ENCODE results near the gene MLC1. TPM values are rescaled to one million over a fixed set of nuclear protein-coding genes. Genes with fewer than 3 reads are reported as not detected.
A peak's percentile ranks its signal among the peaks of the same experiment; 100 is the strongest.

Gene MLC1
- under 1 TPM in 1 of 4 donors, not detected in 3; 0.42 TPM for total RNA-seq

DNA sequence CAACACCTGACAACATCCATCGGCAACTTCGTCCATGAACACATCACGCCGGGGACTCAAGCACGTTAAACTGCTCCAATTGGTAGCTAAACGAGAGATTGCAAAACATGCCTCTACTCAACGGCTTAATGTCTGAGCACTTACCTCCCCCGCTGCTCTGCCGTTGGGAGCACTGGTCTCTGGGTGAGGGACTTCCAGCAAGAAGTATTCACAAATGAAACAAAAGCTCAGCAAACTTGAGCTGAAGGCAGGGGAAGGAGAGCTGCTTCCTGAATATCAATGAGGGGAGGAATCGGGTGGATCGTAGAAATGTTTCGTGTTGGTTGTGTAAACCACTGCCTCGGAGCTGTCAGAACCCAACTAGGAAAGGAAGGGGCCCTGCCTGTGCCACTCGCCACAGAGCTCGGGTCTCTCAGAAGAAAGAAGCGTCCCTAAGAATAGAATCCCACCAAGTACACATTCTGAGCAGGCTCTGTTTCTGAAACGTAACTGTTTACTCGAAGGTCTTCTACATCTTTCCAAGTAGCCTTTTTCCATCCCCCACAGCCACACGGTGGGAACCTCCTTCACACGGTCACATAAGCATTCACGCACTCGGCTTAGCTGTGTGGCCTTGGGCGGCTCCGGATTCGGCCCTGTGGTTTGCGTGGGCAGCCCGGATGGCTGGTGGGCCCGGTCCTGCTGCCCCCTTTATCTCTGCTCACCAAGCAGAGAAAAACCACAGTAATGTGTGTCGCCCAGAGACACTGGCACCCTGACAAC, at the start of gene MLC1:
Gene MLC1 (minus strand): TSS at position 216 of the 762 bp plus-strand sequence. CDS start 524 bp downstream, outside the sequence.
- peaks cover 13 to 55% (median 37%) of the 10 kb centered on the region in 3 donors for H3K27me3 ChIP-seq
- TF ChIP-seq CTCF (IDR thresholded peaks at IDR 0.05 in 4 of 5, conservative IDR thresholded peaks at IDR 0.05 in 1 of 5): no peak
- no peak for TF ChIP-seq POLR2A (IDR thresholded peaks at IDR 0.05)
- intact Hi-C loops (cut with DNase I; ENCODE audit: low total_unique reads): no loop called here

GRCh38 chr22:50134481-50134880, 49.3 kb upstream of the MLC1 start:
- intact Hi-C loops (cut with DNase I; ENCODE audit: low total_unique reads): no loop called here
- Histone ChIP-seq H3K4me3 (no peak overlapping the region), H3K27me3 (peaks cover 0 to 9% (median 6%) of the 10 kb centered on the region in 3 donors), H3K4me1 (no peaks in the 10 kb centered on the region), H3K9me3 (no peaks in the 10 kb centered on the region), H3K36me3 (no peaks in the 10 kb centered on the region), H3K27ac (no peak overlapping the region)
- in situ Hi-C loops (cut with MboI; ENCODE audit: low sequenced_read_pairs in 4 of 4): no loop called here
- TF ChIP-seq POLR2A (IDR thresholded peaks at IDR 0.05) (no peak), CTCF (IDR thresholded peaks at IDR 0.05 in 4 of 5, conservative IDR thresholded peaks at IDR 0.05 in 1 of 5) (no peak)
- ATAC-seq (no peak), DNase-seq (no peak)

More for the DNA sequence above, at the start of gene MLC1:
- Histone ChIP-seq H3K27ac (no peak within 1 kb of the TSS), H3K4me3 (no peak within 1 kb of the TSS), H3K4me1 (no peaks in the 10 kb centered on the region), H3K9me3 (no peaks in the 10 kb centered on the region), H3K36me3 (no peaks in the 10 kb centered on the region)
- ATAC-seq: no peak
- peak in 1 of 2 donors; percentile 3 for DNase-seq
- in situ Hi-C loops (cut with MboI; ENCODE audit: low sequenced_read_pairs in 4 of 4): no loop called here

- Histone ChIP-seq H3K36me3 (no peaks in the 10 kb centered on the region), H3K9me3 (no peaks in the 10 kb centered on the region), H3K4me1 (no peaks in the 10 kb centered on the region), H3K4me3 (no peak overlapping the region), H3K27me3 (peaks cover 0 to 15% (median 6%) of the 10 kb centered on the region in 3 donors), H3K27ac (no peak overlapping the region)
- DNase-seq: no peak
- intact Hi-C loops (cut with DNase I; ENCODE audit: low total_unique reads): no loop called here
- TF ChIP-seq POLR2A (IDR thresholded peaks at IDR 0.05) (no peak), CTCF (IDR thresholded peaks at IDR 0.05 in 4 of 5, conservative IDR thresholded peaks at IDR 0.05 in 1 of 5) (no peak)
- no peak for ATAC-seq
- in situ Hi-C loops (cut with MboI; ENCODE audit: low sequenced_read_pairs in 4 of 4): no loop called here
Measured at GRCh38 chr22:50131894-50132293, 46.7 kb upstream of the MLC1 start.

DNA sequence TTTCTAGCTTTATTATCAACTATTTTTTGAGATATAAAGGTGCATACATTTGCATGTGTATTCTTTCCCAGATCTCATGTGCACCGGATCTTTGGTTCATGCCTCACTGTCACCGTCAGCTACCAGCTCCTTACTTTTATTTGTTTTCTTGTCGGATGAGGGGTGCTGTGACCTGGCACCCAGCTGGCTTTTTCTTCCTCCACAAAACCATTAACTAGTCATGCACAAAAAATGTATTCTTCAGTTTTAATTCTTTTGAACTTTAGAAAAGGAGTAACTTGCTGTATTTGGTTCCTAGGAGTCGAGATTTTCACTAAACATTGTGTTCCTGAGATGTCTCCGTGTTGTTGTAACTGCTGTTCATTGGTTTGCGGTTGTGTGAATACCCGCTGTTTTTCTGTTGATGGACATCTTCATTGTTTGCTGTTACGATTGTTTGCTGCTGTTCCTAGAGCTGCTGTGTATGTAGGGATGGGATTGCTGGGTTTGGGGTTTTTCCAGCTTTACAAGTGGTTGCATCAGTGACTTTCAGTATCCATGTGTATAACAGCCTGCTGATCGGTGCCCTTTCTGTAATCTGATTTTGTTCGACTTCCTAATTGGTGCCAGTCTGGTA, 44.0 kb upstream of the MLC1 start:
- ATAC-seq (no peak), DNase-seq (no peak)
- in situ Hi-C loops (cut with MboI; ENCODE audit: low sequenced_read_pairs in 4 of 4) (no loop called here), intact Hi-C loops (cut with DNase I; ENCODE audit: low total_unique reads) (no loop called here)
- no peaks in the 10 kb centered on the region for H3K36me3 ChIP-seq
- no peaks in the 10 kb centered on the region for H3K9me3 ChIP-seq
- no peak overlapping the region for H3K4me3 ChIP-seq
- no peak overlapping the region for H3K27ac ChIP-seq
- no peak for TF ChIP-seq CTCF (IDR thresholded peaks at IDR 0.05 in 4 of 5, conservative IDR thresholded peaks at IDR 0.05 in 1 of 5)
- TF ChIP-seq POLR2A (IDR thresholded peaks at IDR 0.05): no peak
- peaks cover 0 to 15% (median 6%) of the 10 kb centered on the region in 3 donors for H3K27me3 ChIP-seq
- H3K4me1 ChIP-seq: no peaks in the 10 kb centered on the region
